Right lobe of liver (tissue), 4 donors: ENCODE results near the gene KCNJ4.

Experiments used
- CTCF ChIP-seq, 4 donors: fragments of 200-600 bp in 3 of 4; fragments of 450-650 bp in 1 of 4; IDR thresholded peaks; one replicate each; pipeline versions ENCODE4 v1.5.1 to v1.8.0; 2016 to 2022; ENCODE audit warnings: antibody characterized with exemption in 4 of 4, mild to moderate bottlenecking in 2 of 4
- POLR2A ChIP-seq: fragments of 450-650 bp; IDR thresholded peaks from one replicate; pipeline ENCODE4 v1.6.1; 2017; ENCODE audit warnings: antibody characterized with exemption, mild to moderate bottlenecking
- donor health status: DM: no; HTN: no; CAD: no.
- donor health status: DM: no; HTN: no; CAD: no.
- donor health status: DM: no; HTN: yes; CAD: no.

GRCh38 chr22:38481162-38481870 lies 26.3 kb upstream of the KCNJ4 start:
- TF ChIP-seq CTCF (IDR thresholded peaks at IDR 0.05), result no peak
- no peak for TF ChIP-seq POLR2A
